GM13976 (cell line): ENCODE data around the gene PSMB11.

Source experiments
- DNase-seq: peaks from one replicate; pipeline ENCODE4 v3.0.0; 2012; ENCODE audit warnings: low spot score
- CTCF ChIP-seq: IDR thresholded peaks from 2 replicates; pipeline ENCODE4 v1.5.1; 2012; ENCODE audit warnings: borderline replicate concordance, mild to moderate bottlenecking; ENCODE audit not compliant: insufficient read depth; ENCODE audit errors: extremely low read depth, missing control alignments, control extremely low read depth
- in situ Hi-C: fragments of 300-500 bp; cut with MboI; formaldehyde crosslinking; loops from one replicate; pipeline ENCODE4 v1.12.0; 2022; ENCODE audit warnings: low sequenced_read_pairs, mixed read lengths, inconsistent platforms; ENCODE audit not compliant: unreplicated experiment

PSMB11 gene

GRCh38 chr14:23071921-23072539, 30.0 kb downstream of the PSMB11 start:
- no peak for DNase-seq
- in situ Hi-C loops, result no loop called here
- no peak for TF ChIP-seq CTCF

- no peak for TF ChIP-seq CTCF
- in situ Hi-C loops, result no loop called here
Measured at GRCh38 chr14:23074906-23075305, 32.9 kb downstream of the PSMB11 start.

GRCh38 chr14:23076785-23077408, 34.9 kb downstream of the PSMB11 start:
- in situ Hi-C loops, result no loop called here
- DNase-seq, result no peak
- TF ChIP-seq CTCF, result peak; percentile 40

More at GRCh38 chr14:23074906-23075305, 32.9 kb downstream of the PSMB11 start:
- DNase-seq, result no peak

- no peak for TF ChIP-seq CTCF
- DNase-seq, result no peak
- in situ Hi-C loops, result no loop called here
Measured at GRCh38 chr14:23077962-23078361, 36.0 kb downstream of the PSMB11 start.

GRCh38 chr14:23078692-23079116, 36.7 kb downstream of the PSMB11 start:
- in situ Hi-C loops, result no loop called here
- no peak for DNase-seq
- no peak for TF ChIP-seq CTCF

- in situ Hi-C loops, result no loop called here
- no peak for TF ChIP-seq CTCF
- no peak for DNase-seq
Measured at GRCh38 chr14:23079716-23080115, 37.7 kb downstream of the PSMB11 start.
